ENCODE data around the gene UST.

GRCh38 chr6:148893073-148893472 is 146.2 kb downstream of the UST start:
- no peak for TF ChIP-seq CTCF (conservative IDR thresholded peaks at IDR 0.05)
- TF ChIP-seq ZFX (IDR thresholded peaks at IDR 0.05) = no peak

All from C4-2B (cell line).